Skeletal muscle cell (primary cell): Measurements from ENCODE around the gene PARVA.

Source experiments
- DNase-seq: peaks from one replicate; pipeline ENCODE4 v3.0.0-alpha.2; 2010; ENCODE audit warnings: low read depth
- H3K4me3 ChIP-seq: 2 replicates; pipeline ENCODE4 v1.5.1; 2011; ENCODE audit warnings: low read depth, mild to moderate bottlenecking, control low read depth, low read length, moderate library complexity

PARVA gene

DNA sequence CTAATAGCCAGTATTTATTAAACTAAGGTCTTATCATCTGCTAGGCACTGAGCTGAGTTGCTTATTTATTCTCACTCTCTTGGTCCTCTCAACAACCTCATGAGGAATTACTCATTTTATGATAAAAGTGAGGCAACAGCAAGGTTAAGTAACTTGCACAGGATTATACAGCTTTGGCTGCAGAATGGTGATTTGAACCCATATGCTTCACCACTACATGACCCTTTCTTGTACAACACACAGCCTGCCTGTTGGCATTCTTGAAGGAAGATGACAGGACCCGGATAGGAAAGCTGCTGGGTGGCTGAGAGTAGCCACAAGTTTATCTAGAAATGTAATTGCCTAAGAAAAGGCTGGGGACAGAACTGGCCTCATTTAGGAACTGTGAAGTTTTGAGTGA, 5.3 kb upstream of the PARVA start:
- no peak overlapping the region for H3K4me3 ChIP-seq
- no peak for DNase-seq

DNA sequence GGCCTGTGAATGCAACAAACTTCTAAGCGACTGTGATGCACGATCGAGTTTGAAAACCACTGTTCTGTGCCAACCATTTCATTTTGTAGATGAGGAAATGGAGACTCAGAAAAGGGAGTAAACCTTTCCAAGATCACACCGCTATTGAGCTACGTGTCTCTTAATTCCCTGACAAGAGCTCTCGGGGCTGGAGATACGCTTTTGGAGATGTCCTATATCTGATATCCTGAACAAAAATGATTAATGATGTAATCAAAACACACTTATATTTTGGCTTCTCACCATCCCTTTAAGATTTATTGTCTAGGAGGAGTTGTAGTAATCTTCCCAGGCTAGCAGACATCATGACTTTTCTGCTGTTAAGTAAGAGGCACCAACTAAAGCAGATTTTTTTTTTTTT, 1.7 kb upstream of the PARVA start:
- no peak overlapping the region for H3K4me3 ChIP-seq
- DNase-seq, result no peak

DNA sequence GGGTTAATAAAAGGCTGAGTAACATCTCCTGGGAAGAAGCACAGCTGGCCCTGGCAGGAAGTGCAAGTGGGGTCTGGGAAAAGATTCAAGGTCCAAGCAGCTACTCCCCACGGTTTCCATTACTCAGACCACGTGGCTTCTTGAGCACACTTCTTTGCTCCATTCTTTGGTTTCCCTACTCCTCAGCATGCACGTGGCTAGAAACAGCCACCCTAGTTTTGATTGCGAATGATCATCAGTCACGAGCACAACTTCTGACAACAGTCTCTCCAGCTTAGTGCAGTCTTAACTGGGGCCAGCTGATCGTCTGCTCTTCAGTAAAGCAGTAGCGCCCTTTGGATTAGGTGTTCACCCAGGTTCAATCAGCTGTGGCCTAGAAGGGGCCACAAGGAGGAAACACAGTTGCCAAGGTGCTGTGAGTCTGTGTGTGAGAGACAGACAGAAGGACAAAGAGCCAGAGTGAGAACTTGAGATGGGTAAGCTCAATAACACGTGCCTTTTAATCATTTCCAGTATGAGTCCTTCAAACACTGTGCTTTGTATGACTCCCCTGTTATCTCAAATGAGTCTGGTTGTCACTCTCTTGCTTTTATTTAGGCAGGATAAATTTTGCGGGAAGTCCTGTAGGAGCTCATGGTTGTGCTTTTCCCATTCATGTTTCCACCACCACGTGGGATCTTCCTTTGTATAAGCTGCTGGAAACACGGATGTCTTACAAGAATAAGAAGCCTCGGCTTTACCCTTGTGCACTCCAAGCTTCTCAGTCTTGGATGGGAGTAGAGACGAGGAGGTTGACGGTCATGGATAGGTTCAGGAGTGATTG, 901 bp upstream of the PARVA start:
- H3K4me3 ChIP-seq, result peak overlapping the region; percentile 69
- peak; percentile 85 for DNase-seq

DNA sequence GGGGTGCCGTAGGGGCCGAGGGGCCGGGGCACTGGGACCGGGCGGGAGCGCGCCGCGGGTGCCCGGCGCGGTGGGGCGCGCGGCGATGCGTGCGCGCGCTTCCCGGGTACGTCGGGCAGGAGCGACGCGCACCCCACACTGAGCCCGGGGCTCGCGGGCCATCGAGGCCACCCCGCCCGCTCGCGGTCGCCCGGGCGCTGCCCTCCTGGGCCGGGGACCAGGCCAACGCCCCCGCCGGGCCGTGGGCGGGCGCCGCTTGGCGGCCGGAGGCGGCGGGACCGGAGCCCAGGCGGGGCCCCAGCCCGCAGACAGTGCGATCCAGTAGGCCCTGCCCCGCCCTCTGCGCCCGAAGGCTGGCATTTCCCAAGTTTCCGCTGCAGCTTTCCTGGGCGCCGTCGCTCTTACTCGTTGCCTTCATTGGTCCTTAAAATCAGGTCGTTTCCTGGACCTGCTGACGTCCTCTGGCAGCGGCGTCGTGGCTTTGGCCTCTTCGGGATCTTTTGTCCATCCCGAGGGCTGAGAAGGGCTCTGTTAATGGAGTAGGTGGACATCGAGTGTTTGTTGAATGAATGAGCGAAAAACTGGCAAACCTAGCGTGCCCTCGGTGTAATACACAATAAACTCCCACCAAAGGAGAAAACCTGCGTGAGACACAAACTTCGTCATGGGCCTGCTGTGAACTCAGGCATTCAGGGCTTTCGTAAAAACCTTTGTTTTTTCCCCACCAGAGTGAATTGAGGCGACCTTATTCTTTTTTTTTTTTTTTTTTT, 638 bp downstream of the PARVA start:
- peak overlapping the region; percentile 69 for H3K4me3 ChIP-seq
- no peak for DNase-seq

DNA sequence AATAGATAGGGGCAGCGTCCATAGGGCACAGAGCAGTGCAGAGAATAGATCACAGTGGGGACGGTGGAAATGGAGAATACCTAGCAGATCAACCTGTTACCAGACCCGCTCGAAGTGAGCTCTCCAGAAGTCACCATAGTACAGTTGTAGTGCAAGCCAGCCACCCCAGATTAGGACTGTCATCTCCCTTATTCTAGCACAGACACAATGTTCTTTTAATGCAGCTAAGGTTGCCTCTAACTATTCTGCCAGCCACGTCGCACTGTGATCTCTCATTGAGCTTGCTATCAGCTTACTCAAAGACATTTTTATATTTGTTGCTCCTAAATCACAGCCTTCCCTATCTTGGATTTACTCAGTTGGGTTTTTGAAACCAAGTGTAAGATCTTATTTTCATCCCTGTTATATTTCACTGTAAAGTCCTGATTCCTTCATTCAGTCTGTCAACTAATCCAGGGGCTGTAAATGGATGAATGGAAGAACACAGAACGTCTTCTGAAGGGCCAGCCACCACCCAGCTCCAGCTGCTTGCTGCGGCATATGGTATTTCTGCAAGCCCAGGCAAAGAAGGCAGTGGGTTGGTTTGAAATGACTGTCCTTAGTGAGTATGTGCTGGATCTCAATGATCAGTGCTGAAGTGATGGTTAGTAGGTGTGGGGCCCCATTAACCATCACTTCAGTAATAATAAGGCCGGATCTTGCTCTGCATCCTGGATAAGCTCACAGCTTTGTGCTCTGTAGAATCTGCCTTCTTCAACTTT, 3.4 kb downstream of the PARVA start:
- DNase-seq, result no peak
- no peak overlapping the region for H3K4me3 ChIP-seq

DNA sequence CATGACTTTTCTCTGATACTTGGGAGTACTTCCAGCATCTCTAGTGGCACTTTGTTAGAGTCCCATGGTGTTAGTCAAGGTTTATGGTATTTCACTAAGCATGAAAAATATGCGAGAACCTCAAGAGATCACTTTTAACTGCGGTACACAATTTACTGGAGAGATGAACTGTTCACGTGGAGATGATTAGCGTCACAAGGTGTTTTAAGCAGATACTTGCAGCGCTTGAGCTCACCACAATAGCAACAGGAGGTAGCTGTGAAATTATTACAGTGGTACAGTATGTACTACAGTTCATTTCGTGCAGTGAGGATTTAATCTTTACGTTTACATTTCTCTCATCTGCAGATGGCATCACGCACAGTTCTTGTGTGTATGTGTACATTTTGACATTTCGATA, 4.5 kb downstream of the PARVA start:
- DNase-seq, result no peak
- H3K4me3 ChIP-seq, result no peak overlapping the region

DNA sequence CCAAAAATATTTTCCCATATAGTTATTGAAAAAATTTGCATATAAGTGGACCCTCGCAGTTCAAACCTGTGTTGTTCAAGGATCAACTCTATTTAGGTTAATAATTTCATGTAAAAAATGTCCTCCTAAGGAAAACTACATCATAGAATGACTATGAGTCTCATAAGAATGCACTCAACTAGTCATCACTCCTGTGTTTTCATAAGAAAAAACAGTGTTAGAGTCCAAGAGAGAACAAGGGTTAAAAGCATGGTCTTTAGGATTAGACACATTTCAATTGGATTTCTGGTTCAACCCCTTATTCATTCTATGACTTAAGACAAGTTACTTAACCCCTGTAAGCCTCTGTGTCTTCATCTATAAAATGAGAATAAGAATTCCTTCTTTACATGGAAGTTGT, 5.1 kb downstream of the PARVA start:
- no peak overlapping the region for H3K4me3 ChIP-seq
- no peak for DNase-seq

DNA sequence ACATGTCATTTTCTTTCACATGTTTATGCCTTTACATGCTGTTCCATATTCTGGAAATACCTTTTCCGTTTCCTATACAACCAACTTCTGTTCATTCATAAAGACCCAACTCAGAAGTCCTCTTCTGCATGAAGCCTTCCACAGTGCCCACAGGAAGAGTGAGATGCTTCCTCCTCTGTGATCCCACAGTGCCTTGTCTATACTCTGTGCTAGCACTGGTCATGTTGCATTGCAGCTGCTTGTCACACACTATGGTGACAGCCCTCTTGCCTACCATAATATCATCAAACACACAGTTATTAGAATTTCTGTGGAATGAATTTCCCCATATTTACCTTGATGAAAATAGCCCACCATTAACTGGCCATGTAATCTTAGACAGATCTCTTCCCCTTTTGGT, 8.9 kb downstream of the PARVA start:
- DNase-seq, result no peak
- no peak overlapping the region for H3K4me3 ChIP-seq

DNA sequence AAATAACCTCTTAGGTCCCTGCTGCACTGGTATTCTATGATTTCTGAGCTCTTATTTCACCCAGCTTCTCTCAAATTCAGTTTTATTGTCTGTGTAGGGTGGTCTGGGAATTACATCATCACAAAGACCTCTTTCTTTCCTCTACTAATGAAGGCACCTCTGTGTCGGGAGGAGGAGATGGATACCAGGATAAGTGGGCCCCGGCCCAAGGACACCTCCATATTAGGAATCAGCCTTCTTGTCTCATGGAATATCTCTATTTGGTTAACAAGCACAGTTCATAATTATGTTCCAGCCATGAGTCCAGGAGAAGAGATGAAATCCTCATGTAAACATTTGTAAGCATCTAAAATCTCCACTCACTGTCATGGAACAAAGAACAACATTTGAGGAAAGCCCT, 9.4 kb downstream of the PARVA start:
- no peak for DNase-seq
- no peak overlapping the region for H3K4me3 ChIP-seq

DNA sequence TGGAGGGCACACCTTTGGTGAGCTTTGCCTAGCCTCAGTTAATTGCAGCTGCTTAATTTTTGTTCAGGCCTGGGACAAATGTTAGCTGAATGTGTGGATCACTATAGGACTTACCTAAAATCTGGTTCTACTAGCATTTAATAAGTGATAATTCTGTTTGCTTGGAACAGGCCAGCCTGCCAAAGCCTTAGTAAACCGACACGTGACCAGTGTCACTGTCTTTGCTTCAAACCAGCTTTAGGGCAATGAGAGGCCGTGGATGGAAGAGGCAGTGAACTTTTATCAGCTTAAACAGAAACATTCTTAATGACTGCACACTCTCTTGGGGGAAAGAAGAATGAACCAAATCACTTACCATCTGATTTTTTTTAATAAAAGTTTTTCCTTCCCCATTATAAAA, 10.8 kb downstream of the PARVA start:
- no peak for DNase-seq
- H3K4me3 ChIP-seq, result no peak overlapping the region

DNA sequence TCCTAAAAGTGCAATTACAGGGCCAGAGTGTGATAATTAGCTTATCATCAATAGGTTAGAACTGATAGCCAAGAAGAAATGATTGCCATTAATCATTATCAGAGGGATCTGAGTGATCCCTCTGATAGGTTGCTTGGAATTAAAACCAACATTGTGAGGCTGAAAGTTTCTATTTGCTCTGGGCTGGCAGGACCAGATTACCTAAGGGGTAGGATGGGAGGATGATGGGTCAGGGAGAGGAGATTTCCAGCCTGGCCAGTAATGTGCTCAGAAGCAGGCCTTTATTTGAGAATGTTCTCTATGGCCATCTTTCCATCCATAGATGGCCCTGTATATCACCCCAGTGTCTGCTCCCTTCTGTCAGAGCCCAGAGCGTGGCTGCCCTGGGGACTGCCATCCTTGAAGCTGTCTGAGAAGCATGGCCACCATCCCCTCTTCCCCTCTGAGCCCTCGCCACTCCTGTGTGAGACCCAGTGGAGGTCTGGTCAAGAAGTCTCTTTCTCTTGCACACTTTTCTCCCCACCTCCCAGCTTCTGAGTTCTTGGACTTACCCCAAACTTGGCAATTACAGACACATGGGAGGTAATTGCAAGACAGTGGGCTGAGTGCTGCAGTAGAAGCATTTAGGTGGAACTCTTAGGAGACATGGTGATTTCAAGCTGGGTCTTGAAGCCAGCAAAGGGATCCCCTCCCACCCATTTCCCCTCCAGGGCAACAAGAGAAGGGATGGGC, 11.7 kb downstream of the PARVA start:
- no peak for DNase-seq
- no peak overlapping the region for H3K4me3 ChIP-seq

DNA sequence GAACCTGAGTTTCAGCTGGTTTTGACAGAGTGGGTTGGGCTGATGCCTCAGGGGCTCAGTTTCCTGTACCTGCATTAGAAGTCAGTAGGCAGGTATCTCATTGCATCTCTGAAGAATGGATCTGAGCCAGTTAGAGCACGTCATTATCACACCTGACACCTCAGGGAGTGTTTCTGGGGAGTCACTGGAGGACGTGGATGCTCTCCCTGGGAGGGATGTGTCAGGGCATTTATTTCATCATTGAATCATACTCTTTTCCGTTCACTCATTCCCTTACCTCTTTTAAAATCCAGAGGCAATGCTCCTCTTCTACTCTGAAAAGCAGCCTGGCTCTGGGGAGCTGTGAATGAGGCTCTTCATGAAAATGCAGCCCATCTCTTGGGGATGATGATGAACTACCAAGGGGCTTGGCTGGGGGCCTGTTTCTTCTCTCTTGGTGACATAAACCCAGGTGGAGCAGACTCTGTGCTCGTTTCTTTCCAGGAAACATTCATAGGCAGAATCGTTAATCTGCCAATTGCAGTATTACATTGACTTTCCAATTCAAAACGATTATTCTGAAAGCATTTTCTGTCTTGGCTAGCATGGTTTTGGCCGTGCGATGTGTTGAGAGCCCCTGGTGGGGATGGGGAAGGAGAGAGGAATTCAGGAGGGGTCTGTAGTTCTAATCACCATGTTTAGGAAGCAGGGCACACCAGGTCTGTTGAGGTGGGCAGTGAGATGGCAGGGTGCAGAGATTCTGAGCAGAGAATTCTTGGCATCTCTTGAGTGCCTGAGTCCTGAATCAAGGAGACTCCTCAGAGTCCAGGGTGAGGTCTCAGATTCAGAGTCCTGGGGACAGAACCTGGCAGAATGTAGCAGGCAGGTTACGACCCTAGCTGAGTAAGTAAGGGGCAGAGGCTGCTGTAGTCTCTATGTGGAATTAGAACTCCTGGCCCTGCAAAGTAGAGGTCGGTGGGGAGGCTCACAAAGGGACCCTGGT, 12.6 kb downstream of the PARVA start:
- DNase-seq, result no peak
- H3K4me3 ChIP-seq, result no peak overlapping the region

DNA sequence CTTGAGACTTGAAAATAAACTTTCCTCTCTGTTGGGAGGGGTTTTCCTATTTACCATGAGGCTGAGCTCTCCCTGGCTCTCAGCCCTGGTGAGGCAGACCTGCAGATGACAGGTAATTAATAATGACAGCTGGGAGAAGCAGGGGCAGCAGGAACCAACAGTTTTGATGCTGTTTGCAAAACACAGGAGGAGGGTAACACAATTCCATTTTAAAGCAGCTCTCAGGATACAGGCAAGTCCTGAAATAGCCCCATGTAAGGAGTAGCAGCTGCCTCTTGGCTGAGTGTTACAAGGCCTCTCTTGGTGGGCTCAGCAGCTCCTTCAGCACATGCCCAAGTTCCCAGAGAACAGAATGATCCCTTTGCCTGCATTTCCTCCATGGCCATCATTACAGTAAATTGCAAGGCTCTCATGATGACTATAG, 13.3 kb downstream of the PARVA start:
- DNase-seq, result no peak
- no peak overlapping the region for H3K4me3 ChIP-seq

DNA sequence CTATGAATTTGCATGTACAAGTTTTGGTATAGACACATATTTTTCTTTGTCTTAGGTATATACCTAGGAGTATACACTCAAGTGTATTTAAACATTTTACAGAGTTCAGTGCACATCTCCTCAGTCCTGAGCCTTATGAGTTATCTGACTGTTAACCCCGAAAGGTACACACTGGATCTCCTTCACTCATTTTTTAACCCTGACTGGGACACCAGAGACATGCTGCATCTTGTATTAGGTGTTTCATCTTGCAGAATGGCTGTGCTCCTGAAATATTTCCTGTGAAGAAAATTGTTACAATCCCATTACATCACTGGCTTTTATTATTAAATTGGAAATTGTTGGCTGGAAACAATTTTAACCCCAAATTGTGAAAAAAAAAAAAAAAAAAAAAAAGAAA, 15.3 kb downstream of the PARVA start:
- H3K4me3 ChIP-seq, result no peak overlapping the region
- no peak for DNase-seq

DNA sequence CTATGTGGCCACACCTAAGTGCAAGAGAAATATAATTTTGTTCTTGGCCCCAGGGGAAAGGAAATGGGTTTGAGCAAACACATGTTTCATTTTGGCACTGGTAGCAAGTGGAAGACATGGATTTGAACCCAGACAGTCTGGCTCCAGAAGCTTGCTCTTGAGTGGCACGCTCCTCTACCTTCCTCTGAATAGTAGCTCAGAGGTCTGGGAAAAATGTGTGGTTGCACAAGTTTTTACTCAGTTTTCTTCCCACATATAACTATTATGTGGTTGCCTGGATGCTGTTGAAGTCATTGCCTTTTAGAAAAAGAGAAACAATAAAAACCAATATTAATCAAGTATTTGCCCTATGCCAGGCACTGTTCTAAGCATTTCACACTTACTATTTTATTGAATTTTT, 16.3 kb downstream of the PARVA start:
- H3K4me3 ChIP-seq, result no peak overlapping the region
- no peak for DNase-seq

DNA sequence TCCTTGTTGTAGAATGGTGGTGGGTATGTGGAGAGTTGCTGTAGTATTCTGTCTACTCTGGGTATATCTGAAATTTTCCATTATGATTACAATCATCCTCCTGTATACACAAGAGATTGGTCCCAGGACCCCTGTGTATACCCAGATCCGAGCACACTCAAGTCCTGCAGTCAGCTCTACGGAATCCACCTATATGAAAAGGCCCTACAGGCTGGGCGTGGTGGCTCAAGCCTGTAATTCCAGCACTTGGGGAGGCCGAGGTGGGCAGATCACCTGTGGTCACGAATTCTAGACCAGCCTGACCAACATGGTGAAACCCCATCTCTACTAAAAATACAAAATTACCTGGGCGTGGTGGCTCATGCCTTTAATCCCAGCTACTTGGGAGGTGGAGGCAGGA, 17.2 kb downstream of the PARVA start:
- no peak overlapping the region for H3K4me3 ChIP-seq
- no peak for DNase-seq

DNA sequence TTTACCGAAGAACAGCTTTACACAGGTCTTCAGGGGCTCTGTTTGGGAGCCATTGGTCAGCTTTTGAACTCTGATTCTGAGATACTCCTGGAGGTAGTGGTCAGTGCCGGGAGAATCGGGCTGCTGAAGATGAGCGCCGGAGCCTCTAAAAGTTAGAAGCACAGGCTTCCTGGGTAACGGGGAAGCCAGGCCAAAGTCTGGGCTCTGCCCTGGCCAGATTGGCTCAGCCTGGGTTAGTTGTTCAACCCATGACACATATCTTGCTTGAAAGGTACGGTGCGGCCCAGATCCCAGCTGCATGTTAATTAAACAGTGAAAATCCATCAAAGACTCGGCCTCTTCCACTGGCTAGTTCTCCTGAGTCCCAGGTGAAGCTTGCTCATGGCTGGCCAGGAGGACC, 18.0 kb downstream of the PARVA start:
- no peak overlapping the region for H3K4me3 ChIP-seq
- DNase-seq, result no peak

DNA sequence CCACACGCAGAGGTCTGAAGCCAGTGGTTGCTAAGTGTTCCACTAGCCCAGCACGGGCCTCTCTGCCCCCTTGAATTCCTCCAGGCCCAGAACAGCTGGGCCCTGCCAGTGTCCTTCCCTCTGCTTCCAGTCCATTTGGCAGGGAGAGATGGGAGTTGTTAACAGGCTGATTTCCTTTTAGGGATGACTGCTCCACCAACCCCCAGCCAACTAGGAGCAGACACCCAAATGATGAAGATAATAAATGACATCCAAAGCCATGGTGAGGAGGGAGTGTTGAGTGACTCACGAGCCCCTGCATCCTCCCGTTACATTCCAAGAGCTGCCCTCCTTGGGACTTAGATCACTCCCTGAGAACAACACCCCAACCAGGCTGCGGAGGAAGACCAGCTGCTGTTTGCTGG, 20.6 kb downstream of the PARVA start:
- DNase-seq, result peak; percentile 97
- H3K4me3 ChIP-seq, result no peak overlapping the region

DNA sequence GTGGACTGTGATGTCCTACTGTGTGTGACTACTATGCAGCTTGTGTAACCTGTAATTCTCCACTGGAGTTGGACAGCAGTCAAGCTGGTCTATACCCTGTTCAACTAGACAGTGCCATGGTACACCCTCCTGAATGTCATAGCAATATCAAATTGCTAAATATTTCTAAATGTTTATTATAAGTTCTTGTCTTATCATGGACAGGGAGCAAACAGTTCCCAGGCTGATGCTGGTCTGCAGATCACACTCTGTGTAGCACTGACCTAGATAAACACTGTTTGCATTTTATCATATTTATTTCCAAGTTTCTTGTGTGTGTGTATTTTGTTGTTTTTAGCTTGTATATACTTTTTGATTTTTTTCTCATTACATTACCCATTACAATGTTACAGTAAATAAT, 22.0 kb downstream of the PARVA start:
- H3K4me3 ChIP-seq, result no peak overlapping the region
- DNase-seq, result no peak
